Measurements from ENCODE around the gene STAMBP. TPM values are rescaled to one million over a fixed set of nuclear protein-coding genes. Genes with fewer than 3 reads are reported as not detected.

Gene STAMBP
- total and polyA plus RNA-seq, 9 of the 15 experiments (the other 6 are each of a cell fraction or from before 2014, with no cell fraction given): 36.9 to 75.2 (median 48.8) TPM

- no peak for TF ChIP-seq HMG20B (CRISPR knock-in tag; IDR thresholded peaks at IDR 0.05)
- no peak for TF ChIP-seq ETV6 (IDR thresholded peaks at IDR 0.05; ENCODE audit: borderline replicate concordance in 1 of 2, low read depth in 2 of 2, low read length in 1 of 2)
- no peak for TF ChIP-seq ETV6 (CRISPR knock-in tag; IDR thresholded peaks at IDR 0.05; ENCODE audit: borderline replicate concordance)
- no peak for TF ChIP-seq CBX5 (IDR thresholded peaks at IDR 0.05; ENCODE audit: borderline replicate concordance, low read depth)
- TF ChIP-seq CBFA2T2 (conservative IDR thresholded peaks at IDR 0.05): peak; percentile 30; the same call in 1 of the 2 replicates
- no peak for TF ChIP-seq ARID1B (IDR thresholded peaks at IDR 0.05)
- no peak for TF ChIP-seq ZNF318 (IDR thresholded peaks at IDR 0.05; ENCODE audit: borderline replicate concordance in 1 of 2, low read depth in 1 of 2)
- TF ChIP-seq MTF1 (CRISPR knock-in tag; IDR thresholded peaks at IDR 0.05; ENCODE audit: borderline replicate concordance): no peak
- no peak for TF ChIP-seq SP2 (IDR thresholded peaks at IDR 0.05; ENCODE audit: extremely low read depth, low read depth, low read length, poor library complexity, severe bottlenecking)
- TF ChIP-seq TFE3 (CRISPR knock-in tag; IDR thresholded peaks at IDR 0.05): 0 out of 2 replicates have a peak, but pooled peaks have one; percentile 9
- TF ChIP-seq SAFB (IDR thresholded peaks at IDR 0.05; ENCODE audit: borderline replicate concordance, low read depth, low read length): no peak
- TF ChIP-seq HDAC6 (IDR thresholded peaks at IDR 0.05; ENCODE audit: low read depth, low read length): no peak
- TF ChIP-seq ZNF589 (CRISPR knock-in tag; IDR thresholded peaks at IDR 0.05; ENCODE audit: low read depth): no peak
- no peak for TF ChIP-seq POLR2B (IDR thresholded peaks at IDR 0.05; ENCODE audit: low read depth, partially characterized antibody)
- no peak for TF ChIP-seq ZNF695 (CRISPR knock-in tag; IDR thresholded peaks at IDR 0.05)
- no peak for TF ChIP-seq POLR2AphosphoS5 (IDR thresholded peaks at IDR 0.05; ENCODE audit: control insufficient read depth, insufficient read depth, low read depth, low read length)
- no peak for TF ChIP-seq PYGO2 (tag; IDR thresholded peaks at IDR 0.05)
- no peak for TF ChIP-seq MAFG (tag; conservative IDR thresholded peaks at IDR 0.05)
- no peak for TF ChIP-seq ZKSCAN3 (CRISPR knock-in tag; IDR thresholded peaks at IDR 0.05)
Measured at GRCh38 chr2:73907840-73908452, 79.2 kb downstream of the STAMBP start (continued).
